ENCODE results near the gene RELN. TPM values are rescaled to one million over a fixed set of nuclear protein-coding genes. Genes with fewer than 3 reads are reported as not detected.
"Not testable (repeated sequence)": the region's sequence is repeated elsewhere in the genome, so short reads cannot be mapped to it uniquely, and the experiment has no call there.

RELN gene
- total and polyA plus RNA-seq, 4 donors, result 31.9 to 131 (median 69.7) TPM

DNA sequence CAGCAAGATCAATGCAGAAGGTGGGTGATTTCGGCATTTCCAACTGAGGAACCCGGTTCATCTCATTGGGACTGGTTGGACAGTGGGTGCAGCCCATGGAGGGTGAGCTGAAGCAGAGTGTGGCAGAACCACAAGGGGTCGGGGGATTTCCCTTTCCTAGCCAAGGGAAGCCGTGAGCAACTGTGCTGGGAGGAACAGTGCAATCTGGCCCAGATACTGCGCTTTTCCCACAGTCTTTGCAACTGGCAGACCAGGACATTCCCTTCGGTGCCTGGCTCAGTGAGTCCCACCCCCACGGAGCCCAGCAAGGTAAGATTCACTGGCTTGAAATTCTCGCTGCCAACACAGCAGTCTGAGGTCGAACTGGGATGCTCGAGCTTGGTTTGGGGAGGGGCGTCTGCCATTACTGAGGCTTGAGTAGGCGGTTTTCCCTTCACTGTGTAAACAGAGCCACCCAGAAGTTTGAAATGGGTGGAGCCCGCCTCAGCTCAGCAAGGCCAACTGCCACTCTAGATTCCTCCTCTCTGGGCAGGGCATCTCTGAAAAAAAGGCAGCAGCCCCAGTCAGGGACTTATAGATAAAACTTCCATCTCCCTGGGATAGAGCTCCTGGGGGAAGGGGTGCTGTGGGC, 484.8 kb downstream of the RELN start:
- H3K36me3 ChIP-seq (ENCODE audit: control insufficient read depth, insufficient read depth, low read length), result no peaks in the 10 kb centered on the region
- no peak overlapping the region for H3K4me3 ChIP-seq (ENCODE audit: low read depth, low read length)
- no peak overlapping the region for H3K27ac ChIP-seq (ENCODE audit: low read depth, low read length)
- no peak for DNase-seq (ENCODE audit: low read depth in 4 of 6, low spot score in 6 of 6)
- H3K4me1 ChIP-seq (ENCODE audit: control insufficient read depth, insufficient read depth, low read length), result no peaks in the 10 kb centered on the region
- no peaks in the 10 kb centered on the region for H3K27me3 ChIP-seq (ENCODE audit: control insufficient read depth, insufficient read depth, low read length)
- H3K9me3 ChIP-seq (ENCODE audit: control insufficient read depth, insufficient read depth, low read length), result no peaks in the 10 kb centered on the region
- WGBS (ENCODE audit: insufficient coverage), result 84% methylated on average over 13 of the region's 13 CpGs

DNA sequence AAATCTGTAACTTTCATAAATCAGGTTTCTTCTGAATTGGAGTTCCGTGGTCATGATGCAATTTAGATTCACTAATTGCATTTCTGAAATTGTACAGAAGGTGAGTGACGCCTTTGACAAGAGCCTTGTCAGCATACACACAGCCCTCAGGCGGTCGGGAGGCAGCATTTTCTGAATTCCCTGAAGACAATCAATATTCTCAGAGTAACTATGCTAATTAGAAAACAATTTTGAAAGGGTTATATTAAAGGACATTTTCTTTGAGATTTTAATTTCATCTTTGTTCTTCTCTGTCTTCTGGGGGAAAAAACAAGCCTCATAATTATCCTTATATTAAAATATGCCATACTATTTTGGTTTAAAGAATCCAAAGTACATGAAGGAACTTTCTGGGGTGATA, 488.3 kb downstream of the RELN start:
- H3K4me1 ChIP-seq (ENCODE audit: control insufficient read depth, insufficient read depth, low read length), result no peaks in the 10 kb centered on the region
- H3K27me3 ChIP-seq (ENCODE audit: control insufficient read depth, insufficient read depth, low read length), result no peaks in the 10 kb centered on the region
- DNase-seq (ENCODE audit: low read depth in 4 of 6, low spot score in 6 of 6), result peak in 1 of 6 donors; percentile 71
- no CpG with 5 or more reads among the region's 4 CpGs for WGBS (ENCODE audit: insufficient coverage)
- no peaks in the 10 kb centered on the region for H3K36me3 ChIP-seq (ENCODE audit: control insufficient read depth, insufficient read depth, low read length)
- no peaks in the 10 kb centered on the region for H3K9me3 ChIP-seq (ENCODE audit: control insufficient read depth, insufficient read depth, low read length)
- no peak overlapping the region for H3K27ac ChIP-seq (ENCODE audit: low read depth, low read length)
- H3K4me3 ChIP-seq (ENCODE audit: low read depth, low read length), result no peak overlapping the region

GRCh38 chr7:103499976-103500375, 489.5 kb downstream of the RELN start:
- H3K27ac ChIP-seq (ENCODE audit: low read depth, low read length), result no peak overlapping the region
- H3K9me3 ChIP-seq (ENCODE audit: control insufficient read depth, insufficient read depth, low read length), result no peaks in the 10 kb centered on the region
- H3K4me1 ChIP-seq (ENCODE audit: control insufficient read depth, insufficient read depth, low read length), result no peaks in the 10 kb centered on the region
- no peak for DNase-seq (ENCODE audit: low read depth in 4 of 6, low spot score in 6 of 6)
- H3K36me3 ChIP-seq (ENCODE audit: control insufficient read depth, insufficient read depth, low read length), result no peaks in the 10 kb centered on the region
- WGBS (ENCODE audit: insufficient coverage), result no CpG with 5 or more reads among the region's 1 CpG
- H3K27me3 ChIP-seq (ENCODE audit: control insufficient read depth, insufficient read depth, low read length), result no peaks in the 10 kb centered on the region
- H3K4me3 ChIP-seq (ENCODE audit: low read depth, low read length), result no peak overlapping the region

DNA sequence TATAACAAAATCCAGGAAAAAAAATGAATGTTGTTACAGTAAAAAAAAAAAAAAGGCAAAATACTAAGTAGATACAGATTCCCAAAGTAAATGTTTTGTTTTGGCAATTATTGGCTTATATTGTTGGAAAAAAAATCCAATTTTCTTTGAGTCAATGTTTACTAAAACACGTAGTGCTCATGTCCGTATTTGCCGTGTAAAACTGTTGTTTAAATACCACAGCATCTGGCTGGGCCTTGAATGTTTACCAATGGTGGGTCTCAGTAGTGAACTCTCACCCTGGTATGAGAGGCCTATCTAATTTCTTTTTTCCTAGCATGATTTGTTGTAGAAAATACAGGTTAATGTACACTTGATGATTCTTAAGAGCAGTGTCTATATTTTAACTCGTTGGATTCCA, 502.0 kb downstream of the RELN start:
- H3K27ac ChIP-seq (ENCODE audit: low read depth, low read length), result no peak overlapping the region
- H3K4me1 ChIP-seq (ENCODE audit: control insufficient read depth, insufficient read depth, low read length), result no peaks in the 10 kb centered on the region
- DNase-seq (ENCODE audit: low read depth in 4 of 6, low spot score in 6 of 6), result no peak
- no peaks in the 10 kb centered on the region for H3K27me3 ChIP-seq (ENCODE audit: control insufficient read depth, insufficient read depth, low read length)
- WGBS (ENCODE audit: insufficient coverage), result no CpG with 5 or more reads among the region's 4 CpGs
- H3K36me3 ChIP-seq (ENCODE audit: control insufficient read depth, insufficient read depth, low read length), result no peaks in the 10 kb centered on the region
- H3K4me3 ChIP-seq (ENCODE audit: low read depth, low read length), result no peak overlapping the region
- H3K9me3 ChIP-seq (ENCODE audit: control insufficient read depth, insufficient read depth, low read length), result no peaks in the 10 kb centered on the region

GRCh38 chr7:103486873-103487272, 502.6 kb downstream of the RELN start:
- not testable (repeated sequence) for H3K9me3 ChIP-seq (ENCODE audit: control insufficient read depth, insufficient read depth, low read length); H3K4me1 ChIP-seq (ENCODE audit: control insufficient read depth, insufficient read depth, low read length); H3K36me3 ChIP-seq (ENCODE audit: control insufficient read depth, insufficient read depth, low read length); H3K27me3 ChIP-seq (ENCODE audit: control insufficient read depth, insufficient read depth, low read length); H3K4me3 ChIP-seq (ENCODE audit: low read depth, low read length); H3K27ac ChIP-seq (ENCODE audit: low read depth, low read length); DNase-seq (ENCODE audit: low read depth in 4 of 6, low spot score in 6 of 6)
- 90% methylated on average over 2 of the region's 3 CpGs for WGBS (ENCODE audit: insufficient coverage)

- 89% methylated on average over 2 of the region's 2 CpGs for WGBS (ENCODE audit: insufficient coverage)
- H3K9me3 ChIP-seq (ENCODE audit: control insufficient read depth, insufficient read depth, low read length), result no peaks in the 10 kb centered on the region
- no peak for DNase-seq (ENCODE audit: low read depth in 4 of 6, low spot score in 6 of 6)
- no peak overlapping the region for H3K27ac ChIP-seq (ENCODE audit: low read depth, low read length)
- H3K4me1 ChIP-seq (ENCODE audit: control insufficient read depth, insufficient read depth, low read length), result no peaks in the 10 kb centered on the region
- H3K36me3 ChIP-seq (ENCODE audit: control insufficient read depth, insufficient read depth, low read length), result no peaks in the 10 kb centered on the region
- no peak overlapping the region for H3K4me3 ChIP-seq (ENCODE audit: low read depth, low read length)
- no peaks in the 10 kb centered on the region for H3K27me3 ChIP-seq (ENCODE audit: control insufficient read depth, insufficient read depth, low read length)
These were observed 508.7 kb downstream of the RELN start for GRCh38 chr7:103480771-103481170.

DNA sequence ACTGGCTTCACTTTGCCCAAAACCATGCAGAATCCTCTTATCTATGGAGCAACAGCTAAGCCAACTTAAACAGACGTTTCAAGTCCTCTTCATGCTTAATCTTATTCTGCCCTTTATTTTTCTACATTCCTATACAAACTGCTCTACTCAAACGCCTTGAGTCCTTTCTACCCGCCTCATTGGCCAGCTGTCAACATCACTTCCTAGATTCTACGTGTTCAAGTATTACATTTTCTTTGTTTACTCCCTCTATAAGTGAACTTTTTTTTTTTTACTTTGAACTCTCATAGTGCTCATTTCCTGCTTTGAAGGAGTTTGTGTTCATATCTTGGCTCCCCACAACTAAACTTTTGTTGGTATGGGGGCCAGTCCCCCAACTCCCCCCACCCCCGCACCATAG, 514.5 kb downstream of the RELN start:
- H3K27ac ChIP-seq (ENCODE audit: low read depth, low read length), result no peak overlapping the region
- H3K27me3 ChIP-seq (ENCODE audit: control insufficient read depth, insufficient read depth, low read length), result no peaks in the 10 kb centered on the region
- no peaks in the 10 kb centered on the region for H3K36me3 ChIP-seq (ENCODE audit: control insufficient read depth, insufficient read depth, low read length)
- DNase-seq (ENCODE audit: low read depth in 4 of 6, low spot score in 6 of 6), result no peak
- H3K4me1 ChIP-seq (ENCODE audit: control insufficient read depth, insufficient read depth, low read length), result no peaks in the 10 kb centered on the region
- 63% methylated on average over 3 of the region's 5 CpGs for WGBS (ENCODE audit: insufficient coverage)
- no peaks in the 10 kb centered on the region for H3K9me3 ChIP-seq (ENCODE audit: control insufficient read depth, insufficient read depth, low read length)
- H3K4me3 ChIP-seq (ENCODE audit: low read depth, low read length), result no peak overlapping the region

DNA sequence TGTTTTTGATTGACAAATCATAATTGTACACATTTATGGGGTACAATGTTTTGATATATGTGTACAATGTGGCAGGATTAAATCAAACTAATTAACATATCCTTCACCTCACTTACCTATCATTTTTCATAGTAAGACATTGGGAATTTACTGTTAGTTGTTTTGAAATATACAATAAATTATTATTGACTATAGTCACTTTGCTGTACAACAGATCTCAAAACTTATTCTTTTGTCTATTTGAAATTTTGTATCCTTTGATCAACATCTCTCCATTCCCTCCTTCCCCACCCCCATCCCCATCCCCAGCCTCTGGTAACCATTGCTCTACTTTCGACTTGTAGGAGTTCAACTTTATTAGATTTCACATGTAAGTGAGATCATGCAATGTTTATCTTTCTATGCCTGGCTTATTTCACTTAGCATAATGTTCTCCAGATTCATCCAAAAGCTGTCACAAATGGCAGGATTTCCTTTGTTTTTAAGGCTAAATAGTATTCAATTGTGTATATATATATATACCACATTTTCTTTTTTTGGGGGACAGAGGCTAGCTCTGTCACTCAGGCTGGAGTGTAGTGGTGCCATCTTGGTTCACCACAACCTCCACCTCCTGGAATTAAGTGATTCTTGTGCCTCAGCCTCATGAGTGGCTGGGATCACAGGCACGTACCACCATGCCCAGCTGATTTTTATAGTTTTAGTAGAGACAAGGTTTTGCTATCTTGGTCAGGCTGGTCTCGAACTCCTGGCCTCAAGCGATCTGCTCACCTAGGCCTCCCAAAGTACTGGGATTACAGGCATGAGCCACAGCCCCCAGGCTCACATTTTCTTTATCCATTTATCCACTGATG, 520.1 kb downstream of the RELN start:
- Histone ChIP-seq H3K27me3 (ENCODE audit: control insufficient read depth, insufficient read depth, low read length) (no peaks in the 10 kb centered on the region), H3K27ac (ENCODE audit: low read depth, low read length) (no peak overlapping the region), H3K9me3 (ENCODE audit: control insufficient read depth, insufficient read depth, low read length) (no peaks in the 10 kb centered on the region), H3K4me3 (ENCODE audit: low read depth, low read length) (no peak overlapping the region), H3K4me1 (ENCODE audit: control insufficient read depth, insufficient read depth, low read length) (no peaks in the 10 kb centered on the region), H3K36me3 (ENCODE audit: control insufficient read depth, insufficient read depth, low read length) (no peaks in the 10 kb centered on the region)
- WGBS (ENCODE audit: insufficient coverage), result 100% methylated on average over 2 of the region's 4 CpGs
- no peak for DNase-seq (ENCODE audit: low read depth in 4 of 6, low spot score in 6 of 6)

- no peaks in the 10 kb centered on the region for H3K36me3 ChIP-seq (ENCODE audit: control insufficient read depth, insufficient read depth, low read length)
- no peaks in the 10 kb centered on the region for H3K9me3 ChIP-seq (ENCODE audit: control insufficient read depth, insufficient read depth, low read length)
- no peak overlapping the region for H3K4me3 ChIP-seq (ENCODE audit: low read depth, low read length)
- H3K4me1 ChIP-seq (ENCODE audit: control insufficient read depth, insufficient read depth, low read length), result no peaks in the 10 kb centered on the region
- 40% methylated on average over 1 of the region's 3 CpGs for WGBS (ENCODE audit: insufficient coverage)
- no peak overlapping the region for H3K27ac ChIP-seq (ENCODE audit: low read depth, low read length)
- no peak for DNase-seq (ENCODE audit: low read depth in 4 of 6, low spot score in 6 of 6)
- no peaks in the 10 kb centered on the region for H3K27me3 ChIP-seq (ENCODE audit: control insufficient read depth, insufficient read depth, low read length)
These were observed 522.6 kb downstream of the RELN start for GRCh38 chr7:103466814-103467213.

- no peak overlapping the region for H3K4me3 ChIP-seq (ENCODE audit: low read depth, low read length)
- H3K9me3 ChIP-seq (ENCODE audit: control insufficient read depth, insufficient read depth, low read length), result no peaks in the 10 kb centered on the region
- no peaks in the 10 kb centered on the region for H3K4me1 ChIP-seq (ENCODE audit: control insufficient read depth, insufficient read depth, low read length)
- H3K27me3 ChIP-seq (ENCODE audit: control insufficient read depth, insufficient read depth, low read length), result no peaks in the 10 kb centered on the region
- WGBS (ENCODE audit: insufficient coverage), result 85% methylated on average over 7 of the region's 7 CpGs
- H3K27ac ChIP-seq (ENCODE audit: low read depth, low read length), result no peak overlapping the region
- no peaks in the 10 kb centered on the region for H3K36me3 ChIP-seq (ENCODE audit: control insufficient read depth, insufficient read depth, low read length)
- no peak for DNase-seq (ENCODE audit: low read depth in 4 of 6, low spot score in 6 of 6)
These were observed 527.1 kb downstream of the RELN start for GRCh38 chr7:103462358-103462757.
